Lower lobe of right lung (tissue), 2 donors: ENCODE measurements around the gene NFIA. TPM values are rescaled to one million over a fixed set of nuclear protein-coding genes. Genes with fewer than 3 reads are reported as not detected.

Source experiments
- ATAC-seq, 2 donors: fragments of 200-7000 bp; cut with Tn5 transposase; one replicate each; pipeline ENCODE4 v1.9.1; 2020 to 2022; ENCODE audit warnings: mild to moderate bottlenecking in 2 of 2, moderate library complexity in 2 of 2
- DNase-seq: peaks from one replicate; pipeline ENCODE4 v3.0.0-alpha.2; 2020
- H3K27ac ChIP-seq: fragments of 200-600 bp; one replicate; pipeline ENCODE4 v1.8.0; 2022
- H3K27me3 ChIP-seq: fragments of 200-600 bp; one replicate; pipeline ENCODE4 v1.8.0; 2022; ENCODE audit warnings: low read depth
- H3K36me3 ChIP-seq: fragments of 200-600 bp; one replicate; pipeline ENCODE4 v1.8.0; 2022; ENCODE audit warnings: mild to moderate bottlenecking
- H3K4me1 ChIP-seq: fragments of 200-600 bp; one replicate; pipeline ENCODE4 v1.8.0; 2022
- H3K4me3 ChIP-seq: fragments of 200-600 bp; one replicate; pipeline ENCODE4 v1.8.0; 2022; ENCODE audit warnings: mild to moderate bottlenecking
- H3K9me3 ChIP-seq: fragments of 200-600 bp; one replicate; pipeline ENCODE4 v1.8.0; 2022
- intact Hi-C: fragments of 100-400 bp; cut with DNase I; formaldehyde crosslinking; loops from one replicate; pipeline ENCODE4 v1.11.0; 2022
- total RNA-seq: library from RNA; stranded (reverse); fragmentation: NEBNext Ultra II Directional; extraction: Animal tissue kit (Norgen Biotek cat#: 25700); gene quantifications from one replicate; pipeline ENCODE4 v1.2.1, GENCODE V29; 2021
- TF ChIP-seq, protein P1 (sequence below): fragments of 200-600 bp; IDR thresholded peaks from one replicate; pipeline ENCODE4 v1.8.0; 2022; ENCODE audit warnings: antibody characterized with exemption, mild to moderate bottlenecking
- donor health status: DM: no; HTN: yes; CAD: no; lungs with severe emphysema.

Gene NFIA
- total RNA-seq, 1 donor from 2014 or later = 70.0 TPM

GRCh38 chr1:61397935-61398334 is 315.6 kb downstream of the NFIA start:
- ATAC-seq (no peak), DNase-seq (no peak)
- intact Hi-C loops = no loop called here
- TF ChIP-seq, protein P1, sequence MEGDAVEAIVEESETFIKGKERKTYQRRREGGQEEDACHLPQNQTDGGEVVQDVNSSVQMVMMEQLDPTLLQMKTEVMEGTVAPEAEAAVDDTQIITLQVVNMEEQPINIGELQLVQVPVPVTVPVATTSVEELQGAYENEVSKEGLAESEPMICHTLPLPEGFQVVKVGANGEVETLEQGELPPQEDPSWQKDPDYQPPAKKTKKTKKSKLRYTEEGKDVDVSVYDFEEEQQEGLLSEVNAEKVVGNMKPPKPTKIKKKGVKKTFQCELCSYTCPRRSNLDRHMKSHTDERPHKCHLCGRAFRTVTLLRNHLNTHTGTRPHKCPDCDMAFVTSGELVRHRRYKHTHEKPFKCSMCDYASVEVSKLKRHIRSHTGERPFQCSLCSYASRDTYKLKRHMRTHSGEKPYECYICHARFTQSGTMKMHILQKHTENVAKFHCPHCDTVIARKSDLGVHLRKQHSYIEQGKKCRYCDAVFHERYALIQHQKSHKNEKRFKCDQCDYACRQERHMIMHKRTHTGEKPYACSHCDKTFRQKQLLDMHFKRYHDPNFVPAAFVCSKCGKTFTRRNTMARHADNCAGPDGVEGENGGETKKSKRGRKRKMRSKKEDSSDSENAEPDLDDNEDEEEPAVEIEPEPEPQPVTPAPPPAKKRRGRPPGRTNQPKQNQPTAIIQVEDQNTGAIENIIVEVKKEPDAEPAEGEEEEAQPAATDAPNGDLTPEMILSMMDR = no peak
- Histone ChIP-seq H3K9me3 (no peaks in the 10 kb centered on the region), H3K4me1 (peaks cover 9% of the 10 kb centered on the region), H3K4me3 (no peak overlapping the region), H3K36me3 (no peaks in the 10 kb centered on the region), H3K27ac (no peak overlapping the region), H3K27me3 (no peaks in the 10 kb centered on the region)

GRCh38 chr1:61399199-61399598 is 316.8 kb downstream of the NFIA start:
- no peaks in the 10 kb centered on the region for H3K27me3 ChIP-seq
- intact Hi-C loops = no loop called here
- no peaks in the 10 kb centered on the region for H3K9me3 ChIP-seq
- no peak for DNase-seq
- peaks cover 12% of the 10 kb centered on the region for H3K4me1 ChIP-seq
- no peak overlapping the region for H3K27ac ChIP-seq
- no peaks in the 10 kb centered on the region for H3K36me3 ChIP-seq
- no peak overlapping the region for H3K4me3 ChIP-seq
- TF ChIP-seq, protein P1 = no peak
- no peak for ATAC-seq

GRCh38 chr1:61400131-61400770 is 317.9 kb downstream of the NFIA start:
- TF ChIP-seq, protein P1 = no peak
- no peaks in the 10 kb centered on the region for H3K36me3 ChIP-seq
- no peaks in the 10 kb centered on the region for H3K27me3 ChIP-seq
- ATAC-seq (no peak), DNase-seq (no peak)
- H3K4me1 ChIP-seq = peaks cover 15% of the 10 kb centered on the region
- no peaks in the 10 kb centered on the region for H3K9me3 ChIP-seq
- intact Hi-C loops = no loop called here
- H3K4me3 ChIP-seq = no peak overlapping the region
- H3K27ac ChIP-seq = no peak overlapping the region

DNA sequence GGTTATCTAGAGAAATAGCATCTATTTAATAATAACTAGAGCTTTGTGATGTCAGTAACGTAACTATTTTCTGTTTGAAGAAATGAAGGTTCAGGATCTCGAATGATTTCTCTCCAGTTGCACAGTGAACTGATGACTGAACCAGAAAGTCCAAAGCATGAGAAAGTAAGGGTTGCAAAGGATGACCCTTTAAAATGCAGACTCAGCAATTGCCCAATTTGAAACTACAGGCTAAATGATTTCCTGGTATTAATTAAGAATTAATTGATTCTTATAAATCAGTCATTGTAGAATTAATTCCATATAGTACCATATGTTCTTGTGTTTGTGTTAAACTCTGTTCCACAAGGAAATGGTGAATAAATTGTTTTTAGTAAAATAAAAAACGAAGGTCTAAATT is 318.6 kb downstream of the NFIA start:
- intact Hi-C loops = no loop called here
- Histone ChIP-seq H3K36me3 (no peaks in the 10 kb centered on the region), H3K4me1 (peaks cover 15% of the 10 kb centered on the region), H3K27me3 (no peaks in the 10 kb centered on the region), H3K9me3 (no peaks in the 10 kb centered on the region), H3K27ac (no peak overlapping the region), H3K4me3 (no peak overlapping the region)
- ATAC-seq = no peak
- TF ChIP-seq, protein P1 = no peak
- no peak for DNase-seq

DNA sequence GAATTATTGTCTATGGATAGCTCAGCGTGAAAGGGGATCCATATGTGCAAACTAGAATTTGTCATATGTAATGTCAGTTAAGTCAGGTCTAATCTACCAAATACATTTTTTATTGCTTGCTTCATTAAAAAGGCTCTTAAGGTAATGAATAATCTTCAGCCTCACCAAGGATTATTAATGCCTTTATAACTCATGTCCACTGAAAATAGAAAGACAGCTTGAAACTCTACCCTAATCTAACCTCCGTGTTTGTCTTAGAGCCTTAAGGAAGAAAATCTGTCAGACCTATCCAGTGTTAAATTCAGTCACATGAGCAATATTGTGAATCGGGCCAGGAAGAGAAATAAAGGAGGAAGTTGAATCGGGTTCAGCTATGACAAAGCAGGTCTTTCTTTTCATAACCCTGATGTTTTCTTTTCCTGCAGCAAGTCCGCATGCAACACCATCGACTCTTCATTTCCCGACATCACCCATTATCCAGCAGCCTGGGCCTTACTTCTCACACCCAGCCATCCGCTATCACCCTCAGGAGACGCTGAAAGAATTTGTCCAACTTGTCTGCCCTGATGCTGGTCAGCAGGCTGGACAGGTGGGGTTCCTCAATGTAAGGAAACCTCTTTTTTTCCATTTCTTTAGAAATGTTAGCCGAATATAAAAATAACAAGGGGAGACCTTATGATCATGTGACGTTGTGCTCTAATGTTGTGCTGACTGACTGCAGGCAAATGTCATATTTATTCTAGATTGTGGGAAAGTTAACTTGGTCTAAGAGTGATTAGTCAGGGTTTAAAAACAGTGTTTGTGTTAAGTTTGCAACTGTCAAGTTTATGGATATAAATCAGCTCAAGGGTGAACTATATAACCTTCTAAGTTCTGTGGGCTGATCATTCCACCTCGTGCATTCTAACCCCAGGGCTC is 321.6 kb downstream of the NFIA start:
- H3K27me3 ChIP-seq = no peaks in the 10 kb centered on the region
- ATAC-seq (peak in 1 of 2 donors; percentile 30), DNase-seq (no peak)
- peak overlapping the region; percentile 8 for H3K27ac ChIP-seq
- no peak overlapping the region for H3K4me3 ChIP-seq
- H3K36me3 ChIP-seq = peaks cover 29% of the 10 kb centered on the region
- peaks cover 15% of the 10 kb centered on the region for H3K4me1 ChIP-seq
- intact Hi-C loops = no loop called here
- H3K9me3 ChIP-seq = no peaks in the 10 kb centered on the region
- TF ChIP-seq, protein P1 = no peak
